GM18873 (cell line): ENCODE results near the gene ADCY2.

ENCODE experiments used
- ATAC-seq: cut with Tn5 transposase; IDR thresholded peaks from one replicate; pipeline ENCODE4 v1.9.1; 2021; ENCODE audit warnings: mild to moderate bottlenecking, moderate library complexity, moderate number of reproducible peaks; ENCODE audit not compliant: unreplicated experiment, low FRiP score

The ADCY2 gene

GRCh38 chr5:7395947-7396712 is at the start of gene ADCY2:
Gene ADCY2, plus strand, starts transcription at chr5:7396138. Its CDS starts 159 bp downstream, at chr5:7396297.
- ATAC-seq = no peak

GRCh38 chr5:7347377-7347776 is 48.6 kb upstream of the ADCY2 start:
- ATAC-seq = no peak

GRCh38 chr5:7348168-7348854 is 47.6 kb upstream of the ADCY2 start:
- no peak for ATAC-seq

GRCh38 chr5:7361593-7361992 is 34.3 kb upstream of the ADCY2 start:
- no peak for ATAC-seq

GRCh38 chr5:7363067-7363677 is 32.8 kb upstream of the ADCY2 start:
- ATAC-seq = no peak

- no peak for ATAC-seq
Observed at GRCh38 chr5:7364226-7364875, 31.6 kb upstream of the ADCY2 start.

- ATAC-seq = no peak
Observed at GRCh38 chr5:7367780-7368179, 28.2 kb upstream of the ADCY2 start.

- ATAC-seq = no peak
Observed at GRCh38 chr5:7372399-7372798, 23.5 kb upstream of the ADCY2 start.

GRCh38 chr5:7374186-7374585 is 21.8 kb upstream of the ADCY2 start:
- no peak for ATAC-seq

- ATAC-seq = no peak
Observed at GRCh38 chr5:7375457-7375856, 20.5 kb upstream of the ADCY2 start.

GRCh38 chr5:7376871-7377270 is 19.1 kb upstream of the ADCY2 start:
- no peak for ATAC-seq

GRCh38 chr5:7377761-7378160 is 18.2 kb upstream of the ADCY2 start:
- ATAC-seq = no peak

GRCh38 chr5:7382588-7382987 is 13.3 kb upstream of the ADCY2 start:
- ATAC-seq = no peak

GRCh38 chr5:7385681-7386080 is 10.3 kb upstream of the ADCY2 start:
- no peak for ATAC-seq

GRCh38 chr5:7388553-7388952 is 7.4 kb upstream of the ADCY2 start:
- no peak for ATAC-seq

GRCh38 chr5:7391215-7391614 is 4.7 kb upstream of the ADCY2 start:
- ATAC-seq = no peak

- ATAC-seq = no peak
Observed at GRCh38 chr5:7391814-7392692, 3.9 kb upstream of the ADCY2 start.

- no peak for ATAC-seq
Observed at GRCh38 chr5:7392693-7393024, 3.3 kb upstream of the ADCY2 start.

- no peak for ATAC-seq
Observed at GRCh38 chr5:7393921-7394799, 1.8 kb upstream of the ADCY2 start.
